Measurements from ENCODE around the gene CPEB3.
"Not testable (repeated sequence)": the region's sequence is repeated elsewhere in the genome, so short reads cannot be mapped to it uniquely, and the experiment has no call there.

CPEB3 gene

GRCh38 chr10:92142512-92142911 lies 148.4 kb downstream of the CPEB3 start:
- H3K4me3 ChIP-seq (ENCODE audit: low read length) = no peak overlapping the region
- no peaks in the 10 kb centered on the region for H3K27me3 ChIP-seq (ENCODE audit: insufficient read depth, low read length)
- no peaks in the 10 kb centered on the region for H3K9me3 ChIP-seq (ENCODE audit: insufficient read depth, low read depth, low read length)
- 80% methylated on average over 1 of the region's 1 CpG for WGBS
- H3K36me3 ChIP-seq (ENCODE audit: insufficient read depth, low read length) = no peaks in the 10 kb centered on the region
- H3K4me1 ChIP-seq (ENCODE audit: insufficient read depth, low read length) = no peaks in the 10 kb centered on the region
- H3K27ac ChIP-seq (ENCODE audit: low read depth, low read length) = no peak overlapping the region
- no peak overlapping the region for H3K9ac ChIP-seq (ENCODE audit: low read depth, low read length)

DNA sequence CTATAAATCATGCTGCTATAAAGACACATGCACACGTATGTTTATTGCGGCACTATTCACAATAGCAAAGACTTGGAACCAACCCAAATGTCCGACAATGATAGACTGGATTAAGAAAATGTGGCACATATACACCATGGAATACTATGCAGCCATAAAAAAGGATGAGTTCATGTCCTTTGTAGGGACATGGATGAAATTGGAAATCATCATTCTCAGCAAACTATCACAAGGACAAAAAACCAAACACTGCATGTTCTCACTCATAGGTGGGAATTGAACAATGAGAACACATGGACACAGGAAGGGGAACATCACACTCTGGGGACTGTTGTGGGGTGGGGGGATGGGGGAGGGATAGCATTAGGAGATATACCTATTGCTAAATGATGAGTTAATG lies 149.7 kb downstream of the CPEB3 start:
- H3K4me1 ChIP-seq (ENCODE audit: insufficient read depth, low read length); H3K4me3 ChIP-seq (ENCODE audit: low read length); H3K9me3 ChIP-seq (ENCODE audit: insufficient read depth, low read depth, low read length); H3K9ac ChIP-seq (ENCODE audit: low read depth, low read length); H3K27ac ChIP-seq (ENCODE audit: low read depth, low read length); H3K36me3 ChIP-seq (ENCODE audit: insufficient read depth, low read length); H3K27me3 ChIP-seq (ENCODE audit: insufficient read depth, low read length): not testable (repeated sequence)
- WGBS = no CpG with 5 or more reads among the region's 3 CpGs

GRCh38 chr10:92134049-92134448 lies 156.8 kb downstream of the CPEB3 start:
- H3K27ac ChIP-seq (ENCODE audit: low read depth, low read length); H3K27me3 ChIP-seq (ENCODE audit: insufficient read depth, low read length); H3K9ac ChIP-seq (ENCODE audit: low read depth, low read length); H3K36me3 ChIP-seq (ENCODE audit: insufficient read depth, low read length); H3K4me3 ChIP-seq (ENCODE audit: low read length); H3K9me3 ChIP-seq (ENCODE audit: insufficient read depth, low read depth, low read length); H3K4me1 ChIP-seq (ENCODE audit: insufficient read depth, low read length): not testable (repeated sequence)
- WGBS = 100% methylated on average over 1 of the region's 1 CpG

- WGBS = 100% methylated on average over 1 of the region's 5 CpGs
- H3K27ac ChIP-seq (ENCODE audit: low read depth, low read length) = no peak overlapping the region
- H3K9me3 ChIP-seq (ENCODE audit: insufficient read depth, low read depth, low read length) = no peaks in the 10 kb centered on the region
- H3K9ac ChIP-seq (ENCODE audit: low read depth, low read length) = no peak overlapping the region
- H3K36me3 ChIP-seq (ENCODE audit: insufficient read depth, low read length) = no peaks in the 10 kb centered on the region
- no peaks in the 10 kb centered on the region for H3K27me3 ChIP-seq (ENCODE audit: insufficient read depth, low read length)
- no peak overlapping the region for H3K4me3 ChIP-seq (ENCODE audit: low read length)
- H3K4me1 ChIP-seq (ENCODE audit: insufficient read depth, low read length) = no peaks in the 10 kb centered on the region
Observed at GRCh38 chr10:92131275-92131820, 159.5 kb downstream of the CPEB3 start.

DNA sequence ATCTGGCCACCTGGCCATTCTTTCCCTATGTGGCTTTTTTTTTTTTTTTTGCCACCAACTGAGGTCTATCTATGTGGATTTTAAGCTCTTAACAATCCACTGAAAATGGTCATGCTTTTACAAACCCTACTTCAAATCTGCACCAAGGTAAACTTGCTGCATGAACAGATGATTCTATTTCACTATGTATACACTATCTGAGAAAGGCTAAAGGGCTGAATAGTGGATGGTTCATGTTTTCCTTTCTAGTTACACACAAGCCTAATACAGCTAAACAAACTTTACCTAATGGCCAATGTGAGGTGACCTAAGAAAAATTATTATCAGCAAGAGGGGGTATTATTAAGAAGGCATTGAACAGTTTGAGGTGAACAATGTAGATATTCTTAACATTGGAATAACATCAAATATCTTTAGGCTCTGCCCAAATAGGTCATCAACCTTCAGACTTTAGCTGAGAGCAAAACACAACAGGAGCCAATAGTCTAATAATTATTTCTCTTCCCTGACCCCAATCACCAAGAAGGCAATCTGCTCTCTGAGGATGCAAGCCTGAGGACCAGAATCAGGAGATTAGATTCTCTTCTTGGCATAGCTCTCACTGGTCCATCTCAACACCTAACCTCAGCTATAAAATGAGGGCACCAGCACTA lies 160.1 kb downstream of the CPEB3 start:
- H3K4me3 ChIP-seq (ENCODE audit: low read length) = no peak overlapping the region
- H3K27ac ChIP-seq (ENCODE audit: low read depth, low read length) = no peak overlapping the region
- H3K9ac ChIP-seq (ENCODE audit: low read depth, low read length) = no peak overlapping the region; the same call in 1 of the 2 replicates
- no peaks in the 10 kb centered on the region for H3K9me3 ChIP-seq (ENCODE audit: insufficient read depth, low read depth, low read length)
- no peaks in the 10 kb centered on the region for H3K27me3 ChIP-seq (ENCODE audit: insufficient read depth, low read length)
- H3K36me3 ChIP-seq (ENCODE audit: insufficient read depth, low read length) = no peaks in the 10 kb centered on the region
- H3K4me1 ChIP-seq (ENCODE audit: insufficient read depth, low read length) = no peaks in the 10 kb centered on the region

GRCh38 chr10:92126100-92126650 lies 164.7 kb downstream of the CPEB3 start:
- no peaks in the 10 kb centered on the region for H3K27me3 ChIP-seq (ENCODE audit: insufficient read depth, low read length)
- H3K9me3 ChIP-seq (ENCODE audit: insufficient read depth, low read depth, low read length) = no peaks in the 10 kb centered on the region
- H3K4me3 ChIP-seq (ENCODE audit: low read length) = no peak overlapping the region
- no peak overlapping the region for H3K27ac ChIP-seq (ENCODE audit: low read depth, low read length)
- WGBS = 90% methylated on average over 2 of the region's 2 CpGs
- no peak overlapping the region for H3K9ac ChIP-seq (ENCODE audit: low read depth, low read length)
- H3K4me1 ChIP-seq (ENCODE audit: insufficient read depth, low read length) = no peaks in the 10 kb centered on the region
- no peaks in the 10 kb centered on the region for H3K36me3 ChIP-seq (ENCODE audit: insufficient read depth, low read length)

DNA sequence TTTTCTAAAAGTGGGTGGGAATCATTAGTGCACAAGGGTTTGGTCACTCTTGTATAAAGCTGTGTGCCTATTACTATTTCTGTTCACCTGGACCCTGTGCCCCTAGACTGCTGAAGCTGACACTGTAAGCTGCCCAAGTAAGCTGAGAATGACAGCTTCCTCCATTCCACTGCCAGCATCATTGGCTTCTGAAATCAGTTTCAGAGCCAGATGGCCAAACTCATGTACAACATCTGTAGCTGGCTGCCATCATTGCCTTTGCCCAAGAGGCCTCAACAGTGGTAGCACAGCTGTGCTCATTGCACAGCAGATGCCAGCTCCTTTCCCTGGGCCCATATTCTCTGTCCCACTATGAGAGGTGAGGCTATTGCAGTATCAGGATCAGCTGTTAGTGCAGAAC lies 165.7 kb downstream of the CPEB3 start:
- Histone ChIP-seq H3K36me3 (ENCODE audit: insufficient read depth, low read length) (no peaks in the 10 kb centered on the region), H3K4me1 (ENCODE audit: insufficient read depth, low read length) (no peaks in the 10 kb centered on the region), H3K4me3 (ENCODE audit: low read length) (no peak overlapping the region), H3K27me3 (ENCODE audit: insufficient read depth, low read length) (no peaks in the 10 kb centered on the region), H3K9ac (ENCODE audit: low read depth, low read length) (no peak overlapping the region), H3K9me3 (ENCODE audit: insufficient read depth, low read depth, low read length) (no peaks in the 10 kb centered on the region), H3K27ac (ENCODE audit: low read depth, low read length) (no peak overlapping the region)

GRCh38 chr10:92124616-92125143 lies 166.2 kb downstream of the CPEB3 start:
- no peaks in the 10 kb centered on the region for H3K9me3 ChIP-seq (ENCODE audit: insufficient read depth, low read depth, low read length)
- H3K27ac ChIP-seq (ENCODE audit: low read depth, low read length) = no peak overlapping the region
- no peaks in the 10 kb centered on the region for H3K27me3 ChIP-seq (ENCODE audit: insufficient read depth, low read length)
- H3K4me3 ChIP-seq (ENCODE audit: low read length) = no peak overlapping the region
- no peaks in the 10 kb centered on the region for H3K4me1 ChIP-seq (ENCODE audit: insufficient read depth, low read length)
- H3K9ac ChIP-seq (ENCODE audit: low read depth, low read length) = no peak overlapping the region
- no peaks in the 10 kb centered on the region for H3K36me3 ChIP-seq (ENCODE audit: insufficient read depth, low read length)
- WGBS = 90% methylated on average over 3 of the region's 3 CpGs

- Histone ChIP-seq H3K4me1 (ENCODE audit: insufficient read depth, low read length) (no peaks in the 10 kb centered on the region), H3K27ac (ENCODE audit: low read depth, low read length) (no peak overlapping the region)
Observed at GRCh38 chr10:92124020-92124419, 166.9 kb downstream of the CPEB3 start.

DNA sequence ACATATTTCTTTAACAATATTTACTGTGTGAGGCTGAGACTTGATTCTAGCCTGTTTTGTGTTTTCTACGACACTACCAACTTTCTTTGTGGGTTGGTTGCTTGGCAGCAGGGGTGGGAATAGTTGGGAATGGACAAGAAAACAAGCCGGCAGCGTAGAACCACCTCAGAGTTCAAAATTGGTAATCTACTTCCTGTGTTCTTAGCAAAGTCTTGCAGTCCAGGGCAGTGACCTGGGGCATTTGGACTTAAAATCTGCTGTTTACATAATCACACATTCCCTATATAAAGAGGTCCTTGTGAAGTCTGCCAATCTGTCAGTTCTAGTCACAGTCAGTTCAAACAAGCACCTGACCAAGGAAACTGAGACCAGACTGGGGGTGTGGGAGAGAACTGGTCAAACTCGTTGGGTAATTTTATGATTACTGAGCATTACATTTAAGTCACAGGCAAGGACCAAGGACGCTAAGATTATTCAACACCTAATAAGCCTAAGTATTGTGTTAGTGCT lies 167.9 kb downstream of the CPEB3 start:
- WGBS = 93% methylated on average over 4 of the region's 5 CpGs
- Histone ChIP-seq H3K27me3 (ENCODE audit: insufficient read depth, low read length) (no peaks in the 10 kb centered on the region), H3K4me3 (ENCODE audit: low read length) (no peak overlapping the region), H3K4me1 (ENCODE audit: insufficient read depth, low read length) (no peaks in the 10 kb centered on the region), H3K27ac (ENCODE audit: low read depth, low read length) (no peak overlapping the region), H3K9me3 (ENCODE audit: insufficient read depth, low read depth, low read length) (no peaks in the 10 kb centered on the region), H3K36me3 (ENCODE audit: insufficient read depth, low read length) (no peaks in the 10 kb centered on the region), H3K9ac (ENCODE audit: low read depth, low read length) (no peak overlapping the region)

More at GRCh38 chr10:92124020-92124419, 166.9 kb downstream of the CPEB3 start:
- H3K9ac ChIP-seq (ENCODE audit: low read depth, low read length) = no peak overlapping the region
- no peaks in the 10 kb centered on the region for H3K9me3 ChIP-seq (ENCODE audit: insufficient read depth, low read depth, low read length)
- no peak overlapping the region for H3K4me3 ChIP-seq (ENCODE audit: low read length)
- H3K27me3 ChIP-seq (ENCODE audit: insufficient read depth, low read length) = no peaks in the 10 kb centered on the region
- H3K36me3 ChIP-seq (ENCODE audit: insufficient read depth, low read length) = no peaks in the 10 kb centered on the region
- 93% methylated on average over 1 of the region's 1 CpG for WGBS

- Histone ChIP-seq H3K36me3 (ENCODE audit: insufficient read depth, low read length) (no peaks in the 10 kb centered on the region), H3K27me3 (ENCODE audit: insufficient read depth, low read length) (no peaks in the 10 kb centered on the region), H3K4me3 (ENCODE audit: low read length) (no peak overlapping the region), H3K4me1 (ENCODE audit: insufficient read depth, low read length) (no peaks in the 10 kb centered on the region), H3K27ac (ENCODE audit: low read depth, low read length) (no peak overlapping the region), H3K9me3 (ENCODE audit: insufficient read depth, low read depth, low read length) (no peaks in the 10 kb centered on the region), H3K9ac (ENCODE audit: low read depth, low read length) (no peak overlapping the region)
- WGBS = 89% methylated on average over 3 of the region's 3 CpGs
Observed at GRCh38 chr10:92121686-92122492, 169.0 kb downstream of the CPEB3 start.

Measured in HUES64 (cell line).